ENCODE data around the gene SRPRA. TPM values are rescaled to one million over a fixed set of nuclear protein-coding genes. Genes with fewer than 3 reads are reported as not detected.
A peak's percentile ranks its signal among the peaks of the same experiment; 100 is the strongest.

The SRPRA gene
- total RNA-seq, 1 experiment from 2014 or later: 57.1 TPM

GRCh38 chr11:126304457-126305075 lies 35.9 kb upstream of the SRPRA start:
- DNase-seq: no peak
- Histone ChIP-seq H3K9me2 (ENCODE audit: insufficient read depth) (no peaks in the 10 kb centered on the region), H3K36me3 (ENCODE audit: low read depth) (no peaks in the 10 kb centered on the region), H3K27ac (no peak overlapping the region), H3K79me2 (ENCODE audit: low read depth) (peaks cover 11% of the 10 kb centered on the region; the same call in 1 of the 2 replicates), H3K4me3 (peak overlapping the region; percentile 88), H4K20me1 (ENCODE audit: insufficient read depth) (no peaks in the 10 kb centered on the region), H3K4me2 (peak overlapping the region; percentile 88), H3K4me1 (replicated peaks; ENCODE audit: insufficient read depth) (peaks cover 12% of the 10 kb centered on the region), H2AFZ (peak overlapping the region; percentile 96), H3F3A (ENCODE audit: insufficient read depth, low read depth) (no peaks in the 10 kb centered on the region), H3K27me3 (ENCODE audit: insufficient read depth, low read depth) (no peaks in the 10 kb centered on the region), H3K9me3 (ENCODE audit: insufficient read depth, low read depth) (no peaks in the 10 kb centered on the region)
- POLR2A ChIA-PET (ENCODE audit: unreplicated experiment): interaction anchor here (0.6 kb wide), 1 partner anchor 35 kb away, joined by 7 read pairs; no protein-coding TSS in a partner anchor
- BruUV-seq (replicated peaks): TSS peak; percentile 27
- intact Hi-C loops (cut with micrococcal nuclease; ENCODE audit: unreplicated experiment): loop anchor here (1.0 to 10.0 kb wide), 3 partner anchors 93 to 768 kb away; partner anchors contain the start of genes FAM118B and RPUSD4
- no peak for TF ChIP-seq EZH2 (IDR thresholded peaks at IDR 0.05; ENCODE audit: low read depth)
- TF ChIP-seq CTCF (conservative IDR thresholded peaks at IDR 0.05): no peak
- CTCF ChIA-PET: interaction anchor here (0.7 to 1.0 kb wide), 2 partner anchors 35 to 79 kb away, joined by 3 to 4 read pairs; no protein-coding TSS in a partner anchor

DNA sequence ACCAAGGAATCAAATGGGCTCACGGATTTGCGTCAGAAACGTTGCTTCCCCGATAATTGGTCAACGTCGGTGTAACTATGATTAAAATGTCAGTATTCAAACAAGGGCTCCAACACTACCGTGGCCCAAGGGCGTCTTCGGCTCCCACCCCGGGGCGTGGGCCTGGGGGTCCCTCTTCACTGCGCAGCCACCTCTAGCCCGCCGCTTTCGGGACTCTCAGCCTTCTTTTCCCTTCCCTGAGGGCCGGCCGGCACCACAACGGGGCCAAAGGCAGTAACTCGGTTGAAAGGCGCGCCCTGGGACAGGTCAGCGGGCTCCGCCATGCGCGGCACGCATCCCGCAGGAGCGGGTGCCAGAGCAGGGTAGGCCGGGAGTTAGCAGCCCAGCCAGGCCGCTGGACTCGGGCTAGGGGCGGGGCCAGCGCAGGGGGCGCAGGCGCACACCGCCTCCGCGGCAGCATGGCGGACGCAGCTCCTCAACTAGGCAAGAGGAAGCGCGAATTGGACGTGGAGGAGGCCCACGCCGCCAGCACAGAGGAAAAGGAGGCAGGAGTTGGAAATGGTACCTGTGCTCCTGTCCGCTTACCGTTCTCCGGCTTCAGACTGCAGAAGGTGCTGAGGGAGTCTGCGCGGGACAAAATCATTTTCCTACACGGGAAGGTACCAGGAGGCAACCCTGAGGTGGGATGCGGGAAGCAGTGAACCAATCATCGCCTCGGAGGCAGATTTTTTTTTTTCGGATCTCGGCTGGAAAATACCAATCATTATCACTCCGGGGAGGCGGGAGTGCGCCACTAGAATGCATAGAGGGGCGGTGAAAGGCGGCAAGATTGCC lies 35.1 kb upstream of the SRPRA start, which contains the start of gene DCPS:
Gene DCPS (plus strand): TSS at position 438 of the 834 bp plus-strand sequence. CDS start 21 bp downstream, at position 459.
- H3K4me3 ChIP-seq: peak within 1 kb of the TSS; percentile 88
- CTCF ChIA-PET: interaction anchor here (0.7 to 1.0 kb wide), 3 partner anchors 36 to 177 kb away, joined by 3 to 4 read pairs (median 3); no protein-coding TSS in a partner anchor
- H3K4me2 ChIP-seq: peak within 1 kb of the TSS; percentile 88
- intact Hi-C loops (cut with micrococcal nuclease; ENCODE audit: unreplicated experiment): loop anchor here (1.0 to 10.0 kb wide), 2 partner anchors 93 to 379 kb away; partner anchors contain the start of genes FAM118B and RPUSD4
- H3K4me1 ChIP-seq (replicated peaks; ENCODE audit: insufficient read depth): peaks cover 12% of the 10 kb centered on the region
- no peaks in the 10 kb centered on the region for H3F3A ChIP-seq (ENCODE audit: insufficient read depth, low read depth)
- H2AFZ ChIP-seq: peak within 1 kb of the TSS; percentile 96
- peak within 1 kb of the TSS; percentile 73 for H3K27ac ChIP-seq
- H3K27me3 ChIP-seq (ENCODE audit: insufficient read depth, low read depth): no peaks in the 10 kb centered on the region
- POLR2A ChIA-PET (ENCODE audit: unreplicated experiment): interaction anchor here (0.6 to 0.7 kb wide), 2 partner anchors 34 to 54 kb away, joined by 3 to 7 read pairs; no protein-coding TSS in a partner anchor
- no peaks in the 10 kb centered on the region for H3K36me3 ChIP-seq (ENCODE audit: low read depth)
- H3K79me2 ChIP-seq (ENCODE audit: low read depth): peaks cover 11% of the 10 kb centered on the region; the same call in 1 of the 2 replicates
- no peaks in the 10 kb centered on the region for H3K9me3 ChIP-seq (ENCODE audit: insufficient read depth, low read depth)
- peak; percentile 85 to 91 for DNase-seq
- H3K9me2 ChIP-seq (ENCODE audit: insufficient read depth): no peaks in the 10 kb centered on the region
- no peaks in the 10 kb centered on the region for H4K20me1 ChIP-seq (ENCODE audit: insufficient read depth)
- TF ChIP-seq CTCF (conservative IDR thresholded peaks at IDR 0.05) (no peak), EZH2 (IDR thresholded peaks at IDR 0.05; ENCODE audit: low read depth) (no peak)
- no TSS peak for BruUV-seq (replicated peaks)

DNA sequence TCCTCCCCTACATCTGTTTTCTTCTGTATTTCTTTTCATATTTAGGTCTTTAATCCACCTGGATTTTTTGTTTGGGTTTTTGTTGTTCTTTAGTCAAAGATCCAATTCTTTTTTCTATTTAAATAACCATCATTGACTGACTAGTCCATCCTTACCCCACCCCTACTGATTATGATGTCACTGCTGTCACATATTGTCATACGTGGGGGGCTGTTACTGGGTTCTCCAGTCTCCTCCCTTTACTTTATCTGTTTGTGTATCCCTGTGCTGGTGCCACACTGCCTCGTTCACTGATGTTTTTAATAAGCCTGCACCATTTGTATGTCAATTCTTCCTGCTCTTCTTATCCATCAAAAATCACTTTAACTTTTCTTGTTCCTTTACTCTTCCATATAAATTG lies 28.3 kb upstream of the SRPRA start:
- Histone ChIP-seq H3F3A (ENCODE audit: insufficient read depth, low read depth) (no peaks in the 10 kb centered on the region), H3K27ac (no peak overlapping the region), H3K4me3 (no peak overlapping the region), H3K4me1 (replicated peaks; ENCODE audit: insufficient read depth) (no peaks in the 10 kb centered on the region), H3K9me3 (ENCODE audit: insufficient read depth, low read depth) (no peaks in the 10 kb centered on the region), H4K20me1 (ENCODE audit: insufficient read depth) (no peaks in the 10 kb centered on the region), H3K79me2 (ENCODE audit: low read depth) (no peaks in the 10 kb centered on the region), H3K27me3 (ENCODE audit: insufficient read depth, low read depth) (no peaks in the 10 kb centered on the region), H2AFZ (no peak overlapping the region), H3K36me3 (ENCODE audit: low read depth) (no peaks in the 10 kb centered on the region), H3K4me2 (no peak overlapping the region), H3K9me2 (ENCODE audit: insufficient read depth) (no peaks in the 10 kb centered on the region)
- BruUV-seq (replicated peaks): no TSS peak
- no peak for TF ChIP-seq EZH2 (IDR thresholded peaks at IDR 0.05; ENCODE audit: low read depth)
- no peak for TF ChIP-seq CTCF (conservative IDR thresholded peaks at IDR 0.05)
- DNase-seq: no peak
- ChIA-PET POLR2A (ENCODE audit: unreplicated experiment) (no interaction called here), CTCF (no interaction called here)
- intact Hi-C loops (cut with micrococcal nuclease; ENCODE audit: unreplicated experiment): no loop called here

Measured in PC-9 (cell line).